Cardiac septum (tissue), 1 donor: ENCODE measurements around the gene PUS7. TPM values are rescaled to one million over a fixed set of nuclear protein-coding genes. Genes with fewer than 3 reads are reported as not detected.

Experiments used
- total RNA-seq: library from RNA; stranded (reverse); fragmentation: NEBNext Ultra II Directional; extraction: Animal tissue kit (Norgen Biotek cat#: 25700); gene quantifications from one replicate; pipeline ENCODE4 v1.2.1, GENCODE V29; 2021
- donor health status: DM: no; HTN: no; CAD: no.

Gene PUS7
- total RNA-seq, 1 donor from 2014 or later, result 6.6 TPM

Other genes with a start within 250 kb of the PUS7 start
- gene SRPK2, start 133.3 kb downstream of the PUS7 start, total RNA-seq, result 37.8 TPM
- gene RINT1, start 9.9 kb upstream of the PUS7 start, total RNA-seq, result 10.7 TPM
- not detected for gene EFCAB10, start 59.2 kb upstream of the PUS7 start, total RNA-seq